ENCODE data around the gene FAM13A.

FAM13A gene

DNA sequence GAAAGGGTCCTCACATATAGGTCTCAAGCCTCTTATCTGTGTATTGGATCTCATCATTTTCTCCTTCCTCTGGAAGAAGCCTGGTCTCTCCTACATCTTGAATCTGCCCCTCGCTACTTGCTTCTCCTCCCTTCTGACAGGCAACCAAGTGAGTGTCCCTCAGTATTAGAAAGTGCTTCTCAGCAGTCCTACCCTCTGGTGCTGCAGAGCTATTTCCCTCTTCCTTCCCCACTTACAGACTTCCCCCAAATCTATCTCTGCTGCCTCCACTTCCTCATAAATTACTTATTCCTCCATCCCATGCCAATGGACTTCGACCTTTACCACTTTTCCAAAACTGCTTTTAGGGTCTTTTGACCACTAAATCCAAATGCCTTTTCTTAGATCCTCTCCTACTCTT lies 230.2 kb downstream of the FAM13A start:
- Histone ChIP-seq H3K4me2 (ENCODE audit: low read length) (no peak overlapping the region), H3K9me3 (replicated peaks; ENCODE audit: low read length) (no peaks in the 10 kb centered on the region), H3K36me3 (ENCODE audit: insufficient read depth, low read length) (no peaks in the 10 kb centered on the region), H3K27me3 (ENCODE audit: control insufficient read depth, insufficient read depth, low read length) (no peaks in the 10 kb centered on the region), H3K4me3 (ENCODE audit: low read length) (no peak overlapping the region), H3K4me1 (ENCODE audit: control insufficient read depth, insufficient read depth, low read length) (peaks cover 4% of the 10 kb centered on the region), H3K9ac (ENCODE audit: low read depth, low read length) (no peak overlapping the region)

DNA sequence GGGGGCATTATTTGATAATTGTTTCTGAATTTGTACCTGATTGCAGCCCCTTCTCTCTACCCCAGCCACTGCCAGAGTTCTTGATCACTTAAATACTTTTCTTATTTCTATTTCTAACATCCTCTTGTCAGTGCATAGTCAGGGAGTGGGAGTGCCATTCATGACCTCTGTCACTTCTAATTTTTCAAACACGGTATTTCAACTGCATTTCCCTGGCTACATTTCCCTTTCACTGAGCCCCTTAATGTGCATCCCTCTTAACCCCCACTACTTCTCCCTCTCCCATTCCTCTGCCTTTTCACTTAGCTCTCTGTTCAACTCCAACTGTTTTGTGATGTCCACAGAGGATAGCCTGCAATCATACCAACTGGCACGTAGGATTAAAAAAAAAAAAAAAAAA lies 231.1 kb downstream of the FAM13A start:
- no peaks in the 10 kb centered on the region for H3K27me3 ChIP-seq (ENCODE audit: control insufficient read depth, insufficient read depth, low read length)
- no peak overlapping the region for H3K4me3 ChIP-seq (ENCODE audit: low read length)
- H3K4me1 ChIP-seq (ENCODE audit: control insufficient read depth, insufficient read depth, low read length), result peaks cover 4% of the 10 kb centered on the region
- no peak overlapping the region for H3K4me2 ChIP-seq (ENCODE audit: low read length)
- no peaks in the 10 kb centered on the region for H3K9me3 ChIP-seq (replicated peaks; ENCODE audit: low read length)
- no peaks in the 10 kb centered on the region for H3K36me3 ChIP-seq (ENCODE audit: insufficient read depth, low read length)
- H3K9ac ChIP-seq (ENCODE audit: low read depth, low read length), result no peak overlapping the region

DNA sequence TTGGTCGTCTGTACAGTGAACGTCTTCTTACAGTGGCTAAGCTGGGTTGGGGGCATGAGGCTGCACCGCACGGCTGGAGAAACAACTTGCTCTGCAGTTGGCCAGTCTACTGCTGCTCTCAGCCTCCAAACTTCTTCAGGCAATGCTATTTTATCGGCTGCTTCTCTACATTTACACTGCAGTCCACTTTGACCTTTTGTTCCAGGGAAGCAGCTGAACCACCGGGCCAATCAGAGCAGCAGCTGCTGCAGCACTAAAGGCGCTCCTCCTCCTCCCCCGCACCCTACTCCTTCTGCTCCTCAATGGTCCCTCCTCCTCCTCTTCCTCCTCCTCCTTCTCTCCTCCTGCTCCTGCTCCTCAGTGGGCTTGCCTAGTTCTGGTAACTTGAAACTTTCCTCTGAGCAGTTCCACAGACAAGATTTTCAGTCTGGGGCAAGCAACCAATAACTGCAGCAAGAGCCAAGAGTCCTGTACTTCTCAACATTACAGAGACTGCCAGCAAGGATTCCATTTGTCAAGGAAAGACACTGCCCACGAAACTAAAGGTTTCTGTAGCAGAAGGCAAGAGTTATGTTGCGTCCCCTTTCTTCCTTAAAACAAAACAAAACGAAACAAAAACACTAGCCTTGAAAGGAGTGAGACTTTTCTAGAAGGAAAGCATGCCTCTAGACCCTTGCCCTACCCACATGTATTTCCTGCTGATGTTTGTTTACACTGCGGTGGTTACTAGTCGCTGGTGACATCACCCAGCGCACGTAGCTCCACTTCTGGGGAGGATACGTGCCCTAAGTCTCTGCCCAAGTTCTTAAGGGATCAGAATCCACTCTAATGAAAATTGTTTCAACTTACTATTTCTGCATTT lies 233.7 kb downstream of the FAM13A start:
- Histone ChIP-seq H3K4me3 (ENCODE audit: low read length) (peak overlapping the region; percentile 76), H3K4me1 (ENCODE audit: control insufficient read depth, insufficient read depth, low read length) (peaks cover 13% of the 10 kb centered on the region), H3K27me3 (ENCODE audit: control insufficient read depth, insufficient read depth, low read length) (no peaks in the 10 kb centered on the region), H3K9me3 (replicated peaks; ENCODE audit: low read length) (no peaks in the 10 kb centered on the region), H3K36me3 (ENCODE audit: insufficient read depth, low read length) (no peaks in the 10 kb centered on the region), H3K4me2 (ENCODE audit: low read length) (peak overlapping the region; percentile 93), H3K9ac (ENCODE audit: low read depth, low read length) (peak overlapping the region; percentile 79)

GRCh38 chr4:88822034-88822789 lies 234.8 kb downstream of the FAM13A start:
- Histone ChIP-seq H3K27me3 (ENCODE audit: control insufficient read depth, insufficient read depth, low read length) (no peaks in the 10 kb centered on the region), H3K36me3 (ENCODE audit: insufficient read depth, low read length) (no peaks in the 10 kb centered on the region), H3K4me1 (ENCODE audit: control insufficient read depth, insufficient read depth, low read length) (peaks cover 13% of the 10 kb centered on the region), H3K4me3 (ENCODE audit: low read length) (peak overlapping the region; percentile 76), H3K4me2 (ENCODE audit: low read length) (peak overlapping the region; percentile 93), H3K9me3 (replicated peaks; ENCODE audit: low read length) (no peaks in the 10 kb centered on the region), H3K9ac (ENCODE audit: low read depth, low read length) (peak overlapping the region; percentile 60)

- Histone ChIP-seq H3K4me1 (ENCODE audit: control insufficient read depth, insufficient read depth, low read length) (peaks cover 13% of the 10 kb centered on the region), H3K9me3 (replicated peaks; ENCODE audit: low read length) (no peaks in the 10 kb centered on the region), H3K36me3 (ENCODE audit: insufficient read depth, low read length) (no peaks in the 10 kb centered on the region), H3K9ac (ENCODE audit: low read depth, low read length) (peak overlapping the region; percentile 60), H3K4me3 (ENCODE audit: low read length) (peak overlapping the region; percentile 4), H3K4me2 (ENCODE audit: low read length) (peak overlapping the region; percentile 93), H3K27me3 (ENCODE audit: control insufficient read depth, insufficient read depth, low read length) (no peaks in the 10 kb centered on the region)
Measured at GRCh38 chr4:88821522-88821921, 235.5 kb downstream of the FAM13A start.

GRCh38 chr4:88820698-88821415 lies 236.1 kb downstream of the FAM13A start:
- Histone ChIP-seq H3K4me1 (ENCODE audit: control insufficient read depth, insufficient read depth, low read length) (peaks cover 13% of the 10 kb centered on the region), H3K36me3 (ENCODE audit: insufficient read depth, low read length) (no peaks in the 10 kb centered on the region), H3K9me3 (replicated peaks; ENCODE audit: low read length) (no peaks in the 10 kb centered on the region), H3K27me3 (ENCODE audit: control insufficient read depth, insufficient read depth, low read length) (no peaks in the 10 kb centered on the region), H3K4me2 (ENCODE audit: low read length) (peak overlapping the region; percentile 93), H3K9ac (ENCODE audit: low read depth, low read length) (no peak overlapping the region), H3K4me3 (ENCODE audit: low read length) (peak overlapping the region; percentile 4)

DNA sequence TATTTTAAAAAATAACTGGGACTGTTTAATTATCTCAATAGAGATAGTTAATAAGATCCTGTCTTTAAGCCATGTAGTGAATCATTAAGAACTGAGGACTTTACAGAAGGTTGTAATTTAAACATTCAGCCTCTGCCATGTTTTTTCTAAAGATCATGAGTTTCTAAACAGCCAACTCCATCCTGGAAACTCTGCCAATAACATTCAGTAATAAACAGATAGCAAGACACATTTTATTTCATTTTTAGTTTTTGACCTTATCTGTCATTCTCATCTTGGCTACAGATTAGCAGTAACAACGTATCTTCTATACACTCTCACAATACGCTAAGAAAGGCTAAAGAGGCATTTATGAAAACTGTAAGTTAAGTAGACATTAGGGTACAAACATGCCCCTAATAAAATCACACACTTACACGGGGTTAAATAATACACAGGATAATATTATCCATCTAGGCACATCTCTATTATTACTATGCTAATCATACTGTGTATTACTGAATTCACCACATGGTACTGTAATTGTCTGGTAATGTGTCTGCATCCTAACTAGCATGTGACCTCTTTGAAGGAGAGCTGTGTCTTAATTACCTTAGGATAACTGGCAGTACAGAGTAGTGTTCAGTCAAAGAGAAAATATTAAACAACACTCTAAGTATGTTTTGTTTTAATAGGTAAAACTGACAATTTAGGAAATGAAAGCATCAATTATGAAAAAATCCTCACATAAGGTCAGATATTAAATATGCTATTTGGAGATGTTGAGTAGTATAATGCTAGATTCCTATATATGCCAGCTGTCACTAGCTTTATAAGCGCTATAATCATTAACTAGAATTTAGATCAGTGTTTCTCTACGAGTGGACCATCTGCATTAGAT lies 236.9 kb downstream of the FAM13A start:
- Histone ChIP-seq H3K36me3 (ENCODE audit: insufficient read depth, low read length) (no peaks in the 10 kb centered on the region), H3K27me3 (ENCODE audit: control insufficient read depth, insufficient read depth, low read length) (no peaks in the 10 kb centered on the region), H3K4me2 (ENCODE audit: low read length) (peak overlapping the region; percentile 93), H3K4me1 (ENCODE audit: control insufficient read depth, insufficient read depth, low read length) (peaks cover 13% of the 10 kb centered on the region), H3K9me3 (replicated peaks; ENCODE audit: low read length) (no peaks in the 10 kb centered on the region), H3K4me3 (ENCODE audit: low read length) (no peak overlapping the region), H3K9ac (ENCODE audit: low read depth, low read length) (no peak overlapping the region)

- Histone ChIP-seq H3K4me3 (ENCODE audit: low read length) (no peak overlapping the region), H3K36me3 (ENCODE audit: insufficient read depth, low read length) (no peaks in the 10 kb centered on the region), H3K4me2 (ENCODE audit: low read length) (no peak overlapping the region), H3K27me3 (ENCODE audit: control insufficient read depth, insufficient read depth, low read length) (no peaks in the 10 kb centered on the region), H3K9ac (ENCODE audit: low read depth, low read length) (no peak overlapping the region), H3K9me3 (replicated peaks; ENCODE audit: low read length) (no peaks in the 10 kb centered on the region), H3K4me1 (ENCODE audit: control insufficient read depth, insufficient read depth, low read length) (peaks cover 13% of the 10 kb centered on the region)
Measured at GRCh38 chr4:88818631-88819470, 238.1 kb downstream of the FAM13A start.

DNA sequence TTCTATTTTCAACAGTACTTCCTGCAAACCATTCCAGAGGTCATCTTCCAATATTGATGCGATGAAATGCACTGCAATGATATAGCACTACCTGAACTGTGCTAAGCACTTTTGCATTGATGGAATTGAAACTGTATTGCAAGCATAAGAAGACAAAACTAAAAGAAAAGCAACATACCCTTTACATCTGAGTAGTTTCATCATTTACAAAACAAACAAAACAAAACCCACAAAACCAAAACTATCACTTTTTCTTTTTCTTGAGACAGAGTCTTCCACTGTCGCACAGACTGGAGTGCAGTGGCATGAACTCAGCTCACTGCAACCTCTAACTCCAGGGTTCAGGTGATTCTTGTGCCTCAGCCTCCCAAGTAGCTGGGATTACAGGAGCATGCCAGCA lies 239.2 kb downstream of the FAM13A start:
- Histone ChIP-seq H3K36me3 (ENCODE audit: insufficient read depth, low read length) (no peaks in the 10 kb centered on the region), H3K4me2 (ENCODE audit: low read length) (no peak overlapping the region), H3K4me3 (ENCODE audit: low read length) (no peak overlapping the region), H3K9me3 (replicated peaks; ENCODE audit: low read length) (no peaks in the 10 kb centered on the region), H3K9ac (ENCODE audit: low read depth, low read length) (no peak overlapping the region), H3K27me3 (ENCODE audit: control insufficient read depth, insufficient read depth, low read length) (no peaks in the 10 kb centered on the region), H3K4me1 (ENCODE audit: control insufficient read depth, insufficient read depth, low read length) (peaks cover 13% of the 10 kb centered on the region)

GRCh38 chr4:88816360-88816759 lies 240.6 kb downstream of the FAM13A start:
- Histone ChIP-seq H3K4me3 (ENCODE audit: low read length) (no peak overlapping the region), H3K36me3 (ENCODE audit: insufficient read depth, low read length) (no peaks in the 10 kb centered on the region)

More at GRCh38 chr4:88816360-88816759, 240.6 kb downstream of the FAM13A start:
- Histone ChIP-seq H3K9ac (ENCODE audit: low read depth, low read length) (no peak overlapping the region), H3K4me1 (ENCODE audit: control insufficient read depth, insufficient read depth, low read length) (peaks cover 8% of the 10 kb centered on the region), H3K27me3 (ENCODE audit: control insufficient read depth, insufficient read depth, low read length) (no peaks in the 10 kb centered on the region), H3K4me2 (ENCODE audit: low read length) (no peak overlapping the region), H3K9me3 (replicated peaks; ENCODE audit: low read length) (no peaks in the 10 kb centered on the region)
